Activated T-cell treated with anti-CD3 and anti-CD28 coated beads for 48 hours (primary cell): ENCODE results near the gene AIRE.
A peak's percentile ranks its signal among the peaks of the same experiment; 100 is the strongest.
"Not testable (repeated sequence)": the region's sequence is repeated elsewhere in the genome, so short reads cannot be mapped to it uniquely, and the experiment has no call there.

Experiments
- DNase-seq: peaks from one replicate; pipeline ENCODE4 v3.0.0-alpha.2; 2020; ENCODE audit warnings: low read depth

The AIRE gene

GRCh38 chr21:44291936-44292811 is 6.5 kb downstream of the AIRE start:
- DNase-seq = no peak

- no peak for DNase-seq
Measured at GRCh38 chr21:44292812-44293195, 7.1 kb downstream of the AIRE start.

GRCh38 chr21:44293551-44294231 is 8.0 kb downstream of the AIRE start:
- DNase-seq = no peak

- DNase-seq = no peak
Measured at GRCh38 chr21:44294391-44295162, 8.9 kb downstream of the AIRE start.

- no peak for DNase-seq
Measured at GRCh38 chr21:44295163-44295573, 9.5 kb downstream of the AIRE start.

- DNase-seq = no peak
Measured at GRCh38 chr21:44295646-44296045, 10.0 kb downstream of the AIRE start.

GRCh38 chr21:44296103-44296519 is 10.4 kb downstream of the AIRE start:
- DNase-seq = no peak

GRCh38 chr21:44296916-44297315 is 11.2 kb downstream of the AIRE start:
- DNase-seq = no peak

- DNase-seq = peak; percentile 67
Measured at GRCh38 chr21:44297525-44298290, 12.0 kb downstream of the AIRE start.

GRCh38 chr21:44298301-44298700 is 12.6 kb downstream of the AIRE start:
- no peak for DNase-seq

- DNase-seq = no peak
Measured at GRCh38 chr21:44299085-44299457, 13.4 kb downstream of the AIRE start.

GRCh38 chr21:44299458-44300261 is 14.0 kb downstream of the AIRE start, which contains the start of gene PFKL:
TSS of gene PFKL (plus strand) at chr21:44300053. CDS start at chr21:44300106, 53 bp downstream.
- DNase-seq = peak; percentile 77

GRCh38 chr21:44300262-44300959 is 14.7 kb downstream of the AIRE start:
- DNase-seq = peak; percentile 63

- DNase-seq = no peak
Measured at GRCh38 chr21:44301141-44301540, 15.5 kb downstream of the AIRE start.

GRCh38 chr21:44301961-44302406 is 16.3 kb downstream of the AIRE start:
- no peak for DNase-seq

GRCh38 chr21:44302573-44303401 is 17.1 kb downstream of the AIRE start:
- not testable (repeated sequence) for DNase-seq

- DNase-seq = no peak
Measured at GRCh38 chr21:44303490-44303981, 17.9 kb downstream of the AIRE start.

GRCh38 chr21:44304011-44304616 is 18.4 kb downstream of the AIRE start:
- DNase-seq = no peak

- no peak for DNase-seq
Measured at GRCh38 chr21:44304877-44305293, 19.2 kb downstream of the AIRE start.
